Bone marrow (tissue), 2 donors: ENCODE data around the gene LRR1.
"Not testable (repeated sequence)": the region's sequence is repeated elsewhere in the genome, so short reads cannot be mapped to it uniquely, and the experiment has no call there.

ENCODE experiments used
- DNase-seq, 2 donors: peaks; one replicate each; lab custom pipeline; 2025; lab: John Stamatoyannopoulos, UW

The LRR1 gene

GRCh38 chr14:49585803-49586672, 12.7 kb upstream of the LRR1 start, which contains the start of gene RPS29:
Gene RPS29 (minus strand): TSS chr14:49586380. CDS start chr14:49586346, 34 bp downstream.
- peak; percentile 94 to 98 for DNase-seq

DNA sequence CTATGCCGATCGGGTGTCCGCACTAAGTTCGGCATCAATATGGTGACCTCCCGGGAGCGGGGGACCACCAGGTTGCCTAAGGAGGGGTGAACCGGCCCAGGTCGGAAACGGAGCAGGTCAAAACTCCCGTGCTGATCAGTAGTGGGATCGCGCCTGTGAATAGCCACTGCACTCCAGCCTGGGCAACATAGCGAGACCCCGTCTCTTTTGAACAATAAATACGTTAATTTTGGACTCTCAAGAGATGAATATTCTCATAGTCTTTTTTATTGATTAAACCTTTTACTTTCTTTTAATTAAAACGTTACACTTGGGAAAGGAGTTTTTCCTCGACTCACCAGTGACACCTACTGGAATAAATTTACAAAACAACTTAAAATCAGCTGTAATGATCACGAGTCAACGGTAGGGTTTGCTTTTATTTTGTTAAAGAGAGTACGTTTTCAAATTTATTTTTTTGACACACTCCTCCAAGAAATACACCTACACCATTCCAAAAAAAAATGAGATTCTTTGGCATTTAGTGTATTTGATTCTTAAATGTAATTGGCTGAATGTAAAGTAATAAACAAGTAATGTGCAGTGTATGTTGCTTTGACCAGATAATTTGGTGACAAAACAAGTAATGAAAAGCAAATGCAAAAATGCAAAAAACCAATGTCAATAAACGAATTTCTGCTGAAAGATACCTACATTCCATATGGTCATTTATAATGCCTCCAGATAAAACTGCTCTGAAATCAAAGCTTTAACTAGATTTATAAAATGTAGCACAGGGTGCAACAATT, 11.9 kb upstream of the LRR1 start:
- DNase-seq: peak; percentile 57 to 74

DNA sequence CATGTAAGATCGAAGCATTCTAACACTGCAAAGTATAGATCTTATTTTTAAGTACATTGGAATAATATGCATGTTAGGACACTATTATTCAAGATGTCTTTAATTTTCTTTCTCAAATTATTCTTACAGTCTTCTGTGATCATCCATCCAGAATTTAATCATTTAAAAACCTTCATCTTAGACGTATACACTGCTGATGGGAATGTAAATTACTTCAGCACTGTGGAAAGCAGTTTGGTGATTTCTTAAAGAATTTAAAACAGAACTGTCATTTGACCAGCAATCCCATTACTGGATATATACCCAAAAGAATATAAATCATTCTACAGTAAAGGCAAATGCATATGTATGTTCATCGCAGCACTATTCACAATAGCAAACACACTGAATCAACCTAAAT, 9.4 kb upstream of the LRR1 start:
- no peak for DNase-seq

GRCh38 chr14:49593016-49593415, 5.7 kb upstream of the LRR1 start:
- DNase-seq: no peak

DNA sequence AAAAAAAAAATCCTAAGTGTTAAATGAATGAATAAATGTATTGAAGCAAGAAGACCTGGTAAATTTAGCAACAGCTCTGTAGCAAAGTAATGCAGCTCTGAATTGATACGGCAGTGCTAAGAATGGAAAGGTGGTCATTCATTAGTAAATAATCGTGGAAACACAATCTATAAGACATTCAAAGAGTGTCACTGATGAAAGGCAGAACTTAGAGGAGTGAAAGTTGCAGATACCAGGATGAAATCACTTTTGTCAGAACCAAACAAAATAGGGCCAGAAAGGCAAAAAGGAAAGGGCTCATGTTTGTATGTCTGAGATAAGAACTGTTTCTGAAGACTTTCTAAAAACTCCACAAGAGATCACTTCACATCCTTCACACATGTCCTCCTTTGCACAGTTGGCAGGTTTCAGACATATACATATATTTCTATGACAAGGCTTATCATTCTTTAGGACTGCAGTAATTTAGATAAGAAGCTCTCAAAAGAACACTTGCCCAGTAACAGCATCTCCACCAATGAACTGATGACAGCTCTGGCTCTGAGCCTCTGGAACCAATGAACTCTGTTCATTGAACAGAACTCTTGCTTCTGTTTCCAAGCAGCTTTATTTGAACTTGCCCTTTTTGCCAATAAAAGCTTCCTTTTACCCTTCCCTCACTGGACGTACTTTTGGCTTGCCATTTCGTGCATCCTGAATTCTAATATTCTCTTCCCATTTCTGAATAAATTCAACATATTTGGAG, 4.2 kb upstream of the LRR1 start:
- DNase-seq: peak in 1 of 2 donors; percentile 13

GRCh38 chr14:49598189-49598484, 603 bp upstream of the LRR1 start:
- DNase-seq: no peak

- DNase-seq: no peak
These were observed 8.8 kb downstream of the LRR1 start for GRCh38 chr14:49607583-49607982.

DNA sequence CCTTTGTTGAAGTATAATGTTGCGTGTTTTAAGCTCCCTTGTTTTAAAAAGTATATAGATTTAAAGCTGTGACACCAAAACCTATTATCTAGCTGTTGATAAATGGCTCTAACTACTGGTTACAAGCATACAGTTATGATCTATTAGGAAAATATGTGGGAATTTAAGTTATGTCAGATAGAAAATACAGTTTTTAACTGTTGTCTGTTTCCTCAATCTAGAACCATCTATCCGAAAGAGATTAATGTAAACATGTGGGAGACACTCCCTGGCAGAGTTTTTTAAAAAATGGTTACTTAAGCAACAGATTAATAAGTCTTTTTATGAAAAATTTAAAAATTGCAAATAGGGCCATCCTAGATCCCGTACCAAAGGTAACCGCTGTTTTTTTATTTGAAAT, 13.5 kb downstream of the LRR1 start:
- no peak for DNase-seq

DNA sequence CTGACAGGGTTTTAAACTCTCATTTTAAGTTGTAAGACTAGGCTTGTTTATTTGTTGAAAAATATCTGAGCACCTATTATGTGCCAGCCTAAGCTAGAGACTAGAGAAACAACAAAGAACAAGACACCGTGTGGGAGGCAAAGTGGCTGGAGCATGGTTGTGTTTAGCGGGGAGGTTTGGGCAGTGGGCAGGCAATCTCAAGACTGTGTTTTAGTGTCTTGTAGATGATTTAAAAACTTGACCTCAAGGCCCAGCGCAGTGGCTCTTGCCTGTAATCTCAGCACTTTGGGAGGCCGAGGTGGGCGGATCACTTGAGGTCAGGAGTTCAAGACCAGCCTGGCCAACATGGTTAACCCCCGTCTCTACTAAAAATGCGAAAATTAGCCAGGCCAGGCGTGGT, 13.9 kb downstream of the LRR1 start:
- DNase-seq: no peak

- no peak for DNase-seq
These were observed 15.5 kb downstream of the LRR1 start for GRCh38 chr14:49614196-49614595.

GRCh38 chr14:49615776-49616175, 17.0 kb downstream of the LRR1 start:
- no peak for DNase-seq

DNA sequence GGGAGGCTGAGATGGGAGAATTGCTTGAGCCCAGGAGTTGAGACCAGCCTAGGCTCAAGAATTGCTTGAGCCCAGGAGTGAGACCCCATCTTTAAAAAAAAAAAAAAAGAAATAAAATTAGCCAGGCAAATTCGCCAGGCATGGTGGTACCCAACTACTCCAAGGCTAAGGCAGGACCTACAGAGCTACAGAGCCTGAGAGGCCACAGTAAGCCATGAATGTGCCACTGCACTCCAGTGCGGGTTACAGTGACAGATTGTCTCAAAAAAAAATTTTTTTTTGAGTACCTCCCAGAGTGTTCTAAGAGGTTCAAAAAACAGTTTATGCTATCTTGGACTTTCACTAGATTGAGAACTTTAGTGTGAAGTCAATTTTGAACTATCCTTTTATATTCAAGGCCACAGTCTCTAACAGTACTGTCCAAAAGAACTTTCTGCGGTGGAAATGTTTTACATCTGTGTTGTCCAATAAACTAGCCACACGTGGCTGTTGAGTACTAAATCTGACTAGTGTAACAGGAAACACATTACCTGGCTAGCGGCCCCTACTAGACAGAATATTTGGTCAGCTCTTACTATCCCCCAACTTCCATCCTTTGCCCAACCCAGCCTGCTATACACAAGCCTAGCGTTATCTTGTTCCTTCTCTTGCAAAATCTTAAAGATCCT, 19.2 kb downstream of the LRR1 start:
- no peak for DNase-seq

DNA sequence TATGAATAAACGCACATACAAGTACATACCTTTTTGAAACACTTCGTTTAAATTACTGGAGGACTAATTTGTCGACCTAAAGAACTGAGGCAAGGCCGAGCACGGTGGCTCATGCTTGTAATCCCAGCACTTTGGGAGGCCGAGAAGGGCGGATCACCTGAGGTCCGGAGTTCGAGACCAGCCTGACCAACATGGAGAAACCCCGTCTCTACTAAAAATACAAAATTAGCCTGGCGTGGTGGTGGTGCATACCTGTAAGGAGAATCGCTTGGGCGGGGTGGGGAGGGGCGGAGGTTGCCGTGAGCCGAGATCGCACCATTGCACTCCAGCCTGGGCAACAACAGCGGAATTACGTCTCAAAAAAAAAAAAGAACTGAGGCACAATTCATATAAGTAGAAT, 20.5 kb downstream of the LRR1 start:
- DNase-seq: not testable (repeated sequence)

- no peak for DNase-seq
These were observed 21.0 kb downstream of the LRR1 start for GRCh38 chr14:49619730-49620129.

DNA sequence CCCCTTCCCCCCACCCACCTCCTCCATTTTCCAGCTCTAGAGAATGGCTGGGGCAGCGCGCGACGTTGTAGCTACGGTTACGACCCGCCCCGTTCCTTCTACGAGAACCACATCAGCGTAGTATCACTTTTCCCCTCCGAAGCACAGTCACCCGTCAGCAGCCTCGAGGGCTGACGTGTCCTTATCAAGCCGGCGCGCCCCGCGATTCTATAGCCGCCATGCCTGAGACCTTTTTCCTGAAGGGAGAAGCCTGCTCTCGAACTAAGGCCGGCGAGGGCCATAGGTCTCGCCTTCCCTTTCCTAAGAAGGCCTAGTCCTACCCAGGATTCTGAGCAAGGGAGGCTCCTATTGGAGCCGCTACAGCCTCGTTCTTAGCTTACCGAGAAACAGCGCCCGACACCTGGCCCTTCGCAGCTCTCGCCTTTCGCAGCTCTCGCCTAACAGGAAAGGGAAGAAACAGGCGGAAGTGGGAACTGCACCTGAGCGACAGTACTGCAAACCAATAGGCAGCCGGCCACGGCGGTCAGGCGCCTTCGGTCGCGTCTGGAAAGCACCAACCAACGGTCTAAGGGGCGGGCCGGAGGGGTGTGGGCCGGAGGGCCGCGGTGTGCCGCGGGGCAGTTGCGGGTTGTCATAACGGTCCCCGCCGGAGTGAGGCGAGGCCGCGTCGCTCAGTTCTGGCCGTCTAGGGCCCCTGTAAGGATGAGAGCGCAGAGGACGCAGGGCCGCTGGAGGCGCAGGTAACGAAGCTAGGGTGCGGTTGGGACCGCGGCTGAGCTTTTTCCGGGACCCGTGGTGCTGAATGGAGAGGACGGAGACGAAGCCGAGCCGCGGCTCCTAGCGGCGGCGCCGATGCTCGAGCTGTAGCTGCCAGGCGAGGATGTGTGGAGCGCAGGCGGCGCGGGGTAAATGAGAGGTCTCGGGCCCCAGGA, 21.7 kb downstream of the LRR1 start, which contains the start of the genes MGAT2 and RPL36AL:
Gene MGAT2, plus strand, starts transcription at position 618 of the 932 bp plus-strand sequence. CDS start 470 bp downstream, outside the sequence.
Gene RPL36AL, minus strand, starts transcription at position 445 of the 932 bp plus-strand sequence. CDS start 1,522 bp downstream, outside the sequence.
- peak; percentile 87 to 96 for DNase-seq

- peak; percentile 81 for DNase-seq
These were observed 22.6 kb downstream of the LRR1 start for GRCh38 chr14:49621114-49621881.

GRCh38 chr14:49622022-49622607, 23.4 kb downstream of the LRR1 start:
- no peak for DNase-seq

GRCh38 chr14:49623387-49623786, 24.6 kb downstream of the LRR1 start:
- no peak for DNase-seq
